Naive thymus-derived CD8-positive, alpha-beta T cell (primary cell): ENCODE data around the gene CARS1. TPM values are rescaled to one million over a fixed set of nuclear protein-coding genes. Genes with fewer than 3 reads are reported as not detected.

ENCODE experiments used
- ATAC-seq, 2 donors: fragments of 150-1000 bp; cut with Tn5 transposase in 1 of 2; sonication (Bioruptor Pico), chemical (Tn5 transposase) in 1 of 2; 1 replicate in 1 of 2; 2 replicates in 1 of 2; pipeline ENCODE4 v1.10.0; 2021; ENCODE audit warnings: mild to moderate bottlenecking in 2 of 2, moderate library complexity in 2 of 2
- POLR2A ChIA-PET: fragments of 350-600 bp; sonication (Branson Sonifier 250); formaldehyde crosslinking; loops from one replicate; lab custom pipeline; 2021; ENCODE audit warnings: antibody characterized with exemption; lab: Charles Lee
- DNase-seq, 10 donors: peaks; one replicate each; pipeline versions ENCODE4 v3.0.0 to v3.0.0-alpha.2; 2020 to 2022
- H3K27ac Mint-ChIP-seq, 10 donors: one replicate each; pipeline ENCODE4 v1.8.0; 2020 to 2022; ENCODE audit warnings: mild to moderate bottlenecking in 10 of 10, mixed read lengths in 10 of 10, moderate library complexity in 4 of 10, inconsistent platforms in 1 of 10
- H3K27me3 Mint-ChIP-seq, 5 donors: one replicate each; pipeline ENCODE4 v1.8.0; 2021 to 2022; ENCODE audit warnings: mixed read lengths in 5 of 5
- H3K36me3 Mint-ChIP-seq, 3 donors: one replicate each; pipeline ENCODE4 v1.8.0; 2020 to 2022; ENCODE audit warnings: mixed read lengths in 3 of 3, mild to moderate bottlenecking in 2 of 3, inconsistent platforms in 1 of 3
- H3K4me1 Mint-ChIP-seq, 4 donors: one replicate each; pipeline ENCODE4 v1.8.0; 2021 to 2022; ENCODE audit warnings: mixed read lengths in 4 of 4
- H3K4me3 Mint-ChIP-seq, 10 donors: one replicate each; pipeline ENCODE4 v1.8.0; 2020 to 2022; ENCODE audit warnings: mild to moderate bottlenecking in 10 of 10, mixed read lengths in 10 of 10, moderate library complexity in 6 of 10, inconsistent platforms in 1 of 10
- H3K9me3 Mint-ChIP-seq, 9 donors: one replicate each; pipeline ENCODE4 v1.8.0; 2020 to 2022; ENCODE audit warnings: mixed read lengths in 9 of 9, mild to moderate bottlenecking in 3 of 9, inconsistent platforms in 1 of 9, moderate library complexity in 1 of 9
- polyA plus RNA-seq, 3 donors: library from polyadenylated mRNA; unstranded; fragments of 300-500 nt; fragmentation: Illumina TruSeq; gene quantifications; one replicate each; pipeline ENCODE4 v1.2.3, GENCODE V29; 2021
- total RNA-seq, 8 experiments: library from RNA in 2 of 8; stranded (reverse) in 2 of 8; gene quantifications; one replicate each; pipeline ENCODE4 v1.2.3 and lab custom pipeline; 2021 to 2026

Gene CARS1
- 100 to 1,000 TPM; 131 TPM for total RNA-seq
- 10 to 100 TPM; 31.4 to 70.2 (median 60.0) TPM for polyA plus RNA-seq
- 69.9 to 239 (median 126) reads per million in 6 experiments for total RNA-seq (lab: John Stamatoyannopoulos, UW)

DNA sequence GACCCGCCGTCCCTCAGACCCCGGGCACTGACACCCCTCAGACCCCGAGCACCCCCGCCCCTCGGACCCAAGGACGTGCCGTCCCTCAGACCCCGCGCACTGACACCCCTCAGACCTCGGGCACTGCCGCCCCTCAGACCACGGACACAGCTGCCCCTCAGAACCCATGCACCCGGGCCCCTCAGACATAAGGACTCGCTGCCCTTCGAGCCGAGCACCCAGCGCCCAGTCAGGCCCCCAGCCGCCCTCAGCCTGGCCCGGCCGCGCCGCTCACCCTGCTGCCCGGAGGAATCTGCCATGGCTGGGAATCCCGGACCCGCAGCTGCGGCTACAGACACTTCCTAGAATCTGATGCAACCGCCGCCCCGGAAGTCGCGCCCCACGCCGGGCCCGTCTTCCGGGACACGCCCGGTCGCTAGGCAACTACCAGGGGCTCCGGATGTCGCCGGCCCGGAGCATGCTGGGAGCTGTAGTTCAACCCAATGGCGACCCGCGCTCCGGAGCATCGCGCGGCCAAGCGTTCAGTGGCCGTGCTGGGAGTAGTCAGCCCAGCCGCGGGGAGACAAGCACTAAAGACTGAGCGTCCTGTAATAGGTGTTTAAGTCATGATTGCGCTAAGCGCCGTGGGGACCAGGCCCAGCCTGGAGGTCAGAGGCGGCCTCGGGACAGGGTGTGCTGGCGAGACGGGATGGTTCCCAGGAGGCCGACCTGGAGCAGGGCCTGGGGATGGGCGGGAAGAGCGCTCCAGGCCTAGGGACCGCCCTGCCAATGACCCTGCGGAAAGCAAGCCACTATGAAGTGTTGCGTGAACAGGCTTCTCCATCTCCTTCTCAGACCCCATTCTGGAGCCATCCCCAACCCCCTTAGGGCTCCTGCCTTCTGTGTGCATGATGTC, at the start of gene CARS1:
Gene CARS1, minus strand, starts transcription at position 355 of the 895 bp plus-strand sequence. Its CDS starts 56 bp downstream, at position 299.
- Mint-ChIP-seq H3K27me3 (no peaks in the 10 kb centered on the region), H3K9me3 (no peaks in the 10 kb centered on the region), H3K27ac (peak within 1 kb of the TSS; percentile 77 to 93 (median 89)), H3K36me3 (peaks cover 0 to 14% (median 5%) of the 10 kb centered on the region in 3 donors), H3K4me1 (peaks cover 19 to 38% (median 30%) of the 10 kb centered on the region in 4 donors), H3K4me3 (peak within 1 kb of the TSS; percentile 83 to 94 (median 88))
- DNase-seq = peak; percentile 84 to 94 (median 89)
- POLR2A ChIA-PET = interaction anchor here (0.7 to 2.0 kb wide), 5 partner anchors 51 to 1301 kb away, joined by 3 to 7 read pairs (median 3); partner anchors contain the start of gene NAP1L4
- peak; percentile 93 to 99 for ATAC-seq

DNA sequence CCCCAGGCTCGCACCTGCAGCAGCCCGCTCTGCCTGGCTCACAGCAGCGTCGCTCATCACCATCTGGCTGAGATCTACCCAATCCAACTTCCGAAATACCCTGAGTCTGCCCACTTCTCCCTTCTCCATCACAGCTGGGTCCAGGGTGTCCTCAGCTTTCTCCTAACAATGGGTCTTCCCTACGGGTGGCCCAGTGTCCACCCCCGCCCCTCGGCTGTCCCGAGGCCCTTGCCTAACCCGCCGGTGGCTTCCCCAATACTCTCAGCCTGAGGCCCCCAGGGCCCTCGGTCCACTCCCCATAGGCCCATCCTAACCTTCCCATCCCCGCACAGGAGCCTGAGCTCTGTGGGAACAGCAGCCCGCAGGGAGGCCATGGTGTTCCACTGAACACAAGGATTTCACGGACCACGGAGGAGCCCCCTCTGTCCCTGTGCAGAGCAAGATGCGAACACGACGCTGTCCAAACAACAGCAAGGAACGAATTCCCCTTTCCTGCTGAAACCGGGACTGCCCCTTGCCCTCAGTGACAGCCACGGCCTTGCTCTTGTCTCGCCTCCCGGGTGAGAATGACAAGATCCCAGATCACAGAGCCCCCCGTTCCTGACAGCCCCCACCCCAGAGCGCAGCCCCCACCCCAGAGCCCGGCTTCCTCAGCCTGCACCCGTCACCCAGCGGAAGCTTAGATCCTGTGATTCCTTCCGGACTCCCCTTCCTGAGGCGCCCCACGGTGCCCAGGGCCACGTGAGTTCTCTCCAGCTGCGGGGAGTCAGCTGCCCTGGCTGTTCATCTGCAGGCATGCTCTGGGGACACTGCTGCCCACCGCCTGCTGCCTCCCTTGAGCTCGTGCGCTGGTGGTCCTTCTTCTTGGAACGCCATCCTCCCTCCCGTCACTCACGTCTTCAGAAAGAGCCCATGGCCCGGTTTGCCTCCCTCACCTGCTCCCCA, 48.8 kb upstream of the CARS1 start:
- POLR2A ChIA-PET = no interaction called here
- Mint-ChIP-seq H3K36me3 (peaks cover 0 to 11% (median 0%) of the 10 kb centered on the region in 3 donors), H3K27ac (peak overlapping the region in 1 of 10 donors; percentile 67), H3K4me1 (peaks cover 0 to 8% (median 3%) of the 10 kb centered on the region in 4 donors), H3K9me3 (no peaks in the 10 kb centered on the region), H3K4me3 (no peak overlapping the region), H3K27me3 (no peaks in the 10 kb centered on the region)
- ATAC-seq (no peak), DNase-seq (peak in 2 of 10 donors; percentile 10 to 23)

DNA sequence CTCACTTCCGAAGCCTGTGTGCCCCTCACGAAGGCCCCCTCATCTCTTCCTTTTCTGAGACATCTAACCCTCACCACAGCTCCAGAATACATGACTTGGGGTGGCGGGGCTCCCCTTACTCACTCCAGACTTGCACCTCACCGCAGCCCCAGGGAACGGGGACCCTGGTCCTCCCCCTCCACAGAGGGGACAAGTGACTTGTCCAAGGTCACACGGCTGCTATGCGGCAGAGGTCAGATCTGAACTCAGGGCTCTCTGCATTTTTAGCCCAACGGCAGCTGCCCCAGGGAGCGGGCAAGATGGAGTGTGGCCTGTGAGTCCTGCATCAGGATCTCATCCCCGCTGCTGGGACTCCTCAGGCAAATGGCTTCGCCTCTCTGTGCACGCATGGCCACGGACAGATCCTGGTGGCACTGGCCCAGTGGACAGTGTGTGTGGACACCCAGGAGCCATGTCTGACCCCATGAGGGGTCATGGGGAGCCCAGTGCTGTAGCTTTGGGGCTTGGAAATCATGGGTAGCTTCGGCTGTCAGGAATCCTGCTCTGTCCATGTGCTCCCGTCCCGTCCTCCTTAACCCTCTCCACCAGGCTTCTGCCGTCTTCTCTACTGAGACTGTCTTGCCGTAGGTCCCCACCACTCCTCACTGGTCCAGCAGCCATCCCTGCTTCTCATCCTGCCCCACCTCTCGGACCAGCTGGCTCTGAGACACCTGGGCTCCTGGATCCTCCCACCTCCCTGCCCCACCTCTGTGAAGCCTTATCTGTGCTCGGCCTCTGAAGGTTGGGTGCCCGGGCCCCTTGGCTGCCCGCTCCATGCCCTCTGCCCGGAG, 48.0 kb upstream of the CARS1 start:
- Mint-ChIP-seq H3K4me1 (peaks cover 0 to 7% (median 4%) of the 10 kb centered on the region in 4 donors), H3K36me3 (peaks cover 0 to 12% (median 0%) of the 10 kb centered on the region in 3 donors), H3K27me3 (no peaks in the 10 kb centered on the region), H3K9me3 (no peaks in the 10 kb centered on the region), H3K4me3 (peak overlapping the region in 1 of 10 donors; percentile 31), H3K27ac (peak overlapping the region in 3 of 10 donors; percentile 1 to 75 (median 46))
- DNase-seq (peak in 2 of 10 donors; percentile 15 to 31), ATAC-seq (no peak)
- POLR2A ChIA-PET = no interaction called here

DNA sequence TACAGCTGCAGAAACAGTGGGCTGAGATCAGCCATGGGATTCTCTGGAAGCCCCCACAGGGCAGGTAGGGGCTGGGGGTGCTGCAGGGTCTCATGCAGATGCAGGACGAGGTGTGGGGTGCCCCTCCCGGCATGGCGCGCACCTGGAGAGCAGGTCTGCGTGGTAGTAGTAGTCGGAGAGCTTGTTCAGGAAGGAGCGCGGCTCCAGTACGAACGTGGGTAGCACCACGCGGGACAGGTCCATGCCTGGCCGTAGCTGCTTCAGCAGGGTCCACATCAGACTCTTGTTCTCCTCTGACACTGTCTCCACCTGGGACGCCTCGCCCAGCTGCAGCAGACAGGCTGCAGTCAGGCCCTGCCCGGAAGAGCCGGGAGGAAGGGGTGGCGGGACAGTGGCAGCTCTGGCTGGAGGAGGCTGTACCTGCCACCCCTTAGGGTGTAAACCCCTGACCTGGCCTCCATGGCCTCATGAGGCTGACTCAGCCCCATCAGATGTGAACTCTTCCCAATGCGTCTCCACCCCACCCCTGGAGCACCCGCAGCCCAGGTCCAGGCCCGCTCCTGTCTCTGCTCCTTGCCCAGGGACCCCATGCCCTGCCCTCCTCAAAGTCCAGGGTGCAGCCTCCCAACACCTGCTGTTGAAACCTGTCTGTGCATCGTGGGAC, 47.0 kb upstream of the CARS1 start:
- H3K9me3 Mint-ChIP-seq = no peaks in the 10 kb centered on the region
- ATAC-seq (no peak), DNase-seq (peak in 1 of 10 donors; percentile 52)
- H3K36me3 Mint-ChIP-seq = peaks cover 0 to 20% (median 0%) of the 10 kb centered on the region in 3 donors
- peaks cover 5 to 15% (median 10%) of the 10 kb centered on the region in 4 donors for H3K4me1 Mint-ChIP-seq
- H3K27ac Mint-ChIP-seq = peak overlapping the region in 2 of 10 donors; percentile 15 to 75
- H3K27me3 Mint-ChIP-seq = no peaks in the 10 kb centered on the region
- no peak overlapping the region for H3K4me3 Mint-ChIP-seq
- POLR2A ChIA-PET = no interaction called here

DNA sequence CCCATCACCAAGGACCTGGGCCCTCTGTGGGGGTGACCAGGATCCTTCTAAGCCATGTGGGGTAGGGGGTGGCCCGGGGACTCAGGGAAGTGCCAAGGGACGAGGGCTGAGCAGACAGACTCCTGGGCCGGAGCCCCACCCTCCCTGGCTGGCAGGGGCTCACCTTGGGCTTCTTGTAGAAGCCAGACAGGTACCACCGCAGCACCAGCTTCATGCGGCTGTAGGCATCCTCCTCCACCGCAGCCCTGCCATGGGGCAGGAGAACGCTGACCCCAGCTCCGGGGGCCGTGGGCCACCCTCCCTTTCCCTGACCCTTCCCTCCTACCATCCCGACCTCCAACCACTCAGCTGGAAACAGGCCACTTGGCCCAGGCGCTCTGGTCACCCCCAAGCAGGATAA, 45.9 kb upstream of the CARS1 start:
- H3K27ac Mint-ChIP-seq = peak overlapping the region in 1 of 10 donors; percentile 62
- no peak for ATAC-seq
- H3K27me3 Mint-ChIP-seq = no peaks in the 10 kb centered on the region
- DNase-seq = peak in 2 of 10 donors; percentile 13 to 47
- peaks cover 0 to 25% (median under 1%) of the 10 kb centered on the region in 3 donors for H3K36me3 Mint-ChIP-seq
- POLR2A ChIA-PET = no interaction called here
- no peaks in the 10 kb centered on the region for H3K9me3 Mint-ChIP-seq
- no peak overlapping the region for H3K4me3 Mint-ChIP-seq
- peaks cover 8 to 22% (median 15%) of the 10 kb centered on the region in 4 donors for H3K4me1 Mint-ChIP-seq

DNA sequence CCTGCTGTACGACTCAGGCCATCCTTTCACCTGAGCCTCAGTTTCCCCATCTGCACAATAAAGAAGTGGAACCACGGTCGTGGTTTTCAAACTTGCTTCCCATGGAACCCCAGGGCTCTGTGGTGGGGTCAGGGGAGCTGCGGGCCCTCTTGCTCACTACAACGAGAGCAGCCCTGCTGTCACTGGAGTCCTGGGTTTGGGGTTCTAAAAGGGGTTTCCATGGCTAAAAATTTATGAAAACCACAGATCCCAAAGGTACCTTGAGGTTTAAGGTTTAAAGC, 45.4 kb upstream of the CARS1 start:
- no peaks in the 10 kb centered on the region for H3K27me3 Mint-ChIP-seq
- H3K36me3 Mint-ChIP-seq = peaks cover 0 to 25% (median 2%) of the 10 kb centered on the region in 3 donors
- H3K9me3 Mint-ChIP-seq = no peaks in the 10 kb centered on the region
- DNase-seq (no peak), ATAC-seq (no peak)
- no peak overlapping the region for H3K4me3 Mint-ChIP-seq
- H3K4me1 Mint-ChIP-seq = peaks cover 8 to 23% (median 16%) of the 10 kb centered on the region in 4 donors
- POLR2A ChIA-PET = no interaction called here
- H3K27ac Mint-ChIP-seq = peak overlapping the region in 1 of 10 donors; percentile 48

DNA sequence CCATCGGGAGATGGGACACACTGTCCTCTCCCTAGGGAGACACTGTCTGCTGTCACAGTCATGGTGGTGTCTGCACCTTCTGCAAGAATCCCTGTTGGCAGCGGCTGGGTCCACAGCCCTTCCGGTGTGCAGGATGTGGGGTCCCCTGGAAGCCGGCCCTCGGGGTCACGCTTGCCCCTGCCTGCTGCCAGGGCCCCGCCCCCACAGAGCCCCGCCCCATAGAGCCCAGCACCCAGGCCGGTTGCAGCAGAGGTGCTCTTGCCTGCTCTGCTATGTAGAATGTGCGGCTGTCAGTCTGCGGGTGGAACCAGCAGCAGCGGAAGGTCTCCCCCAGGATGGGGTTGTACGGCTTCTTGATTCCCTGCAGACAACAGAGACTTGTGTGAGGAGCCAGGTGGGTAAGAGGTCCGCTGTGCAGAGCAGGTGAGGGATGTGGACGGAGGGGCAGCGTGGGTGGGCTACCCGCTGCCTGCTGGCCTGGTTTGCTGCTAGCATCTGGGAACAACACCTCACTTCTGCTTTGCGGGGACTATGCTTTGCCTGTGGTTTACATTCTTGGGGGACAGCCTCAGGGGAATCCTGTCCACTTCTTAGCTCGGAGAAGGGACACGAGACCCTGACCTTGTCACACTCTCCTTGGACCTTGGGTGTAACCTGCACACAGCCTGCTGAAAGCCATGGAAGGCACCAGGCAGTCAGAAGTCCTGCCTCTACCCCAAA, 44.9 kb upstream of the CARS1 start:
- POLR2A ChIA-PET = no interaction called here
- peak overlapping the region in 2 of 10 donors; percentile 60 for H3K27ac Mint-ChIP-seq
- ATAC-seq (no peak), DNase-seq (peak in 2 of 10 donors; percentile 15 to 50)
- H3K9me3 Mint-ChIP-seq = no peaks in the 10 kb centered on the region
- no peaks in the 10 kb centered on the region for H3K27me3 Mint-ChIP-seq
- H3K4me3 Mint-ChIP-seq = peak overlapping the region in 1 of 10 donors; percentile 18
- peaks cover 8 to 26% (median 17%) of the 10 kb centered on the region in 4 donors for H3K4me1 Mint-ChIP-seq
- H3K36me3 Mint-ChIP-seq = peaks cover 0 to 21% (median 5%) of the 10 kb centered on the region in 3 donors

DNA sequence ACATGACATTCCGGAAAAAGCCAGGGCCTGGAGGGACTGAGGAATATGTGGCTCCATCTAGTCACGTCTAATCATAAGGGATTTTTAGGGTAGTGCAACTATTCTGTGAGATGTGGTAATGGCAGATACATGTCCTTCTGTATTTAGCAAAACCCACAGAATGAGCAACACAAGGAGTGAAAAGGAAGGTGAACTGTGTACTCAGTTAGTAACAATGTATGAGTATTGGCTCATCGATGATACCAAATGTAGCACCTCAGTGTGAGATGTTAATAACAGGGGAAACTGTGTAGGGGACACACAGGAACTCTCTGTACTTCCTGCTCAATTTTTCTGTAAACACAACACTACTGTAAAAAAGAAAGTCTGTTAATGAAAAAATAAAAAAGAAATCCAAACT, 42.0 kb upstream of the CARS1 start:
- H3K4me3 Mint-ChIP-seq = peak overlapping the region in 3 of 10 donors; percentile 15 to 38 (median 27)
- H3K27ac Mint-ChIP-seq = peak overlapping the region in 9 of 10 donors; percentile 38 to 87 (median 57)
- POLR2A ChIA-PET = no interaction called here
- ATAC-seq (no peak), DNase-seq (peak in 1 of 10 donors; percentile 19)
- peaks cover 4 to 39% (median 9%) of the 10 kb centered on the region in 3 donors for H3K36me3 Mint-ChIP-seq
- no peaks in the 10 kb centered on the region for H3K9me3 Mint-ChIP-seq
- peaks cover 0 to 4% (median 0%) of the 10 kb centered on the region in 5 donors for H3K27me3 Mint-ChIP-seq
- H3K4me1 Mint-ChIP-seq = peaks cover 7 to 26% (median 17%) of the 10 kb centered on the region in 4 donors

DNA sequence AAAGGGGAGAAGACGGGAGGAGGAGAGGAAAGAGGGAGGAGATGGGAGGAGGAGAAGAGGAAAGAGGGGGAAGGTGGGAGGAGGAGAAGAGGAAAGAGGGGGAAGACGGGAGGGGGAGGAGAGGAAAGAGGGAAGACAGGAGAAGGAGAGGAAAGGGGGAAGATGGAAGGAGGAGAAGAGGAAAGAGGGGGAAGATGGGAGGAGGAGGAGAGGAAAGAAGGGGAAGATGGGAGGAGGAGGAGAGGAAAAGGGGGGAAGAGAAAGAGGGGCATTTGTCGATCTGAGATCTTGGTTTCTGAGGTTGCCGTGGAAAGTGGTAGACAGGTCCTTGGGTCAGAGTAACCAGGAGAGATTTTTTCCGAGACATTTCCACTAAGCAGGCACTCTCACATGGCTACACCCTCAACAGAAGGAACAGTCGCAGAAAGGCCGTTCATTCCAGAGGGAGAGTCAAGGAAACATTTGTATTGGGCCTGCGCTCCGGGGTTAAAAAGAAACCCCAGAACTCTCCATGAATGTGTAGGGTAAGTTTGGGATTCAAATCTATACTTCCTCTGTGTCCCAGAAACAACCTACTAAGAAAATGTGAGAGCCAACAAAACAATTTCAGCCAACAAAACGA, 39.8 kb upstream of the CARS1 start:
- Mint-ChIP-seq H3K27ac (peak overlapping the region in 3 of 10 donors; percentile 15 to 79 (median 24)), H3K4me3 (no peak overlapping the region), H3K27me3 (peaks cover 0 to 4% (median 0%) of the 10 kb centered on the region in 5 donors), H3K4me1 (peaks cover 7 to 24% (median 17%) of the 10 kb centered on the region in 4 donors), H3K36me3 (peaks cover 4 to 44% (median 9%) of the 10 kb centered on the region in 3 donors), H3K9me3 (no peaks in the 10 kb centered on the region)
- ATAC-seq (no peak), DNase-seq (no peak)
- POLR2A ChIA-PET = no interaction called here

DNA sequence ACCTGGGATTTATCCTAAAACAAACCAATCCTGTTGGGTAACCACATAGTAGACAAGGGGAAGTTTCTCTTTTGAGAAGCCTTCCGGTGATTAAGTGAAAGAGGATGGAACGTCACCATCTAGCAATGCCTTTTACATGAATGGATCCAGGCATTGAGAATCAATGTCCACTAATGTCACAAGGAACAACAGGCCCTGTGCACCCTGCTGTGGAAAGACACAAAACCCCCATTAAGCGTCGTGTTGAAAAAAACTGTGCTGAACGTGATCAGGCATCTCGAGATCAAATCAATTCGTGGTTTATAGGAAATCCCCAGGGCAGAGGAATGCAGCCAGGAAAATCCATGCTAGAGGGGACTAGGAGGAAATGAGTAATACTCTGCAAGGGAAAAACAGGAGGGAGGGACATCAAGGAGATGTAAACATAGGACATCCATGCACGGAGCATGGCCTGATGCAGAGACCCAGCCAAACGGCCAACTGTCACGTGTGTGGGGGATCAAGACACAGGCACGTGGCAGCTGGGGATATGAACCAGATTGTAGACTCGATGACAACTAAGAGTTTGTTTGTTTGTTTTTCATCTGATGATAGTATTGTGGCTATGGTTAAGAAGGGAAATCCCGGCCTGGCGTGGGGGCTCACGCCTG, 38.6 kb upstream of the CARS1 start:
- H3K4me1 Mint-ChIP-seq = peaks cover 10 to 24% (median 17%) of the 10 kb centered on the region in 4 donors
- no peak for DNase-seq
- no peaks in the 10 kb centered on the region for H3K9me3 Mint-ChIP-seq
- no peak for ATAC-seq
- peaks cover 0 to 4% (median 0%) of the 10 kb centered on the region in 5 donors for H3K27me3 Mint-ChIP-seq
- no peak overlapping the region for H3K4me3 Mint-ChIP-seq
- peak overlapping the region in 1 of 10 donors; percentile 38 for H3K27ac Mint-ChIP-seq
- POLR2A ChIA-PET = no interaction called here
- peaks cover 4 to 41% (median 9%) of the 10 kb centered on the region in 3 donors for H3K36me3 Mint-ChIP-seq
